ENCODE data around the gene NRXN3. TPM values are rescaled to one million over a fixed set of nuclear protein-coding genes. Genes with fewer than 3 reads are reported as not detected.

Gene NRXN3
- polyA plus RNA-seq, 3 donors: 0.22 to 0.46 (median 0.27) TPM

DNA sequence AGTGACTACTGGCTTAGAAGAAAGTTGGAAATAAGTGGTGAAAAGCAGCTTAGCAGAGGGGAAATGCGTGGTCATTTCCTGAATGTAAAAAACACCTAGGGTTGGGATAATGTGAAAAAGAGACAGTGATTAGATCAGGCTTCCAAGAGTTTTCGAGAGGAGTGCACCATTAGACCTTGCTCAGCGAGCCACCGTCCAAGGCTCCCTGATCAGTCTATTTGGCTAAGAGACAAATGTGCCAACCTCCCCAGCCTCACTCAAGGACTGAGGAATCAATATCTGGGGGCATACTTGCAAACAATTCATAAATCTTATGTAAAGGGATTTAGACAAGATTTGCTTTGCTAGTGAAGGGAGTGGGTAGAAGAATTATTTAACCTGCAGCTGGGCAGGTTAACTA, 594.5 kb downstream of the NRXN3 start:
- H3K27ac ChIP-seq (ENCODE audit: low read depth, low read length): no peak overlapping the region
- WGBS, 3 donors: 28 to 69% (median 65%) methylated on average over 4 of the region's 4 CpGs

DNA sequence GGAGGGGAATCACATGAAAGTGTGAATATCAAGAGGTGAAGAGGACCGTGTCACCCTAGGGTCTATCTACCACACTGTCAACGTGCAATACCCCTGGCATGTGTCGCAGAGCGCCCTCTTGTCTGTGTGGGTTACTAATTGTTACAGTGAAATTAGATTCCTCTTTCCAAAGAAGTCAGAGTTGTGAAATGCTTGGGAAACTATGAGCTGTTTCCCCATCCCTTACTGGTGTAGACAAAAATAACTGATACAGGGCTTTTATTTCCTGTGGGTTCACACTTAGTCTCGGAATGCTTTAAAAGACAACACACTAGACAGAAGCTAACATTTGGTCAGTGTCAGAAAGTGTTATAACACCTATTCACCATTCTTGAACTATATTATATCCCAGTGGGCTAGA, 597.3 kb downstream of the NRXN3 start:
- 50 to 76% (median 52%) methylated on average over 5 of the region's 5 CpGs for WGBS, 3 donors

DNA sequence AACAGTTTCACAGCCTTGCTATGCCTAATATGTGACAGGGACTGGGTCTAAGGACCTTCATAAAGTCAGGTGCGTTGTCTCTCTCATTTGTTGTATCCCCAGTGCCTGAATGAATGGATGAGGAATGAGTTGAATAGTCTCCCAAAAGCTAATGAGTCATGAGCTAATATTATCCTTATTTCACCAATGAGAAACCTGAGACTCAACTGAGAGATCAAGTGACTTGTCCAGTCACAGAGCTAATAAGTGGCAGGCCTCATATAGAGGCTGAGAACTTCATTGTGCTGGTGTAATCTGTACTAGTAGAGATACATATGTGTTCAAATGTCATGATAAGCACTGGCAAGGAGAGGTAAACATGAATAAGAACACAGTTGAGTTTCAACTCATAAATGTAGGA, 612.4 kb downstream of the NRXN3 start:
- H3K27ac ChIP-seq (ENCODE audit: low read depth, low read length): no peak overlapping the region
- WGBS, 3 donors: 86 to 92% (median 91%) methylated on average over 1 of the region's 1 CpG

More for the DNA sequence above, 597.3 kb downstream of the NRXN3 start:
- H3K27ac ChIP-seq (ENCODE audit: low read depth, low read length): no peak overlapping the region

DNA sequence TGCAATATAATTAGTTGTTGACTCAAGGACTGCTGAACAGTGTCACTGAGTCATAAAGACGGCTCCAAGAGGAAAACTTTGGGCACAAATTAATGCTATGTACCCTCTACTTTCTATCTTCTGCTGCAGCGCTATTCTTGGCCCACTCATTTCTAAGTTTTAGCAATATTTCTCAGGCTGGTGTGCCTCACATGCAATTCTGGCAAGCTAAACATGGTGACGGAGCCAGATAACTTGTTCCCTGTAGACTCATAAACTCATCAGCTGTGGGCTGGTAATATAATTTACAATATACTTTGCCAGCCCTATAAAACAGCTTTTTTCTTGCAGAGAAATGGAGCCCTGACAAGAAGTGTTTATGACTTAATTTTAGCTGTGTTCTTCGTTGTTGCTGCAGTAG, 615.1 kb downstream of the NRXN3 start:
- WGBS, 3 donors: 60 to 76% (median 71%) methylated on average over 4 of the region's 4 CpGs
- no peak overlapping the region for H3K27ac ChIP-seq (ENCODE audit: low read depth, low read length)

DNA sequence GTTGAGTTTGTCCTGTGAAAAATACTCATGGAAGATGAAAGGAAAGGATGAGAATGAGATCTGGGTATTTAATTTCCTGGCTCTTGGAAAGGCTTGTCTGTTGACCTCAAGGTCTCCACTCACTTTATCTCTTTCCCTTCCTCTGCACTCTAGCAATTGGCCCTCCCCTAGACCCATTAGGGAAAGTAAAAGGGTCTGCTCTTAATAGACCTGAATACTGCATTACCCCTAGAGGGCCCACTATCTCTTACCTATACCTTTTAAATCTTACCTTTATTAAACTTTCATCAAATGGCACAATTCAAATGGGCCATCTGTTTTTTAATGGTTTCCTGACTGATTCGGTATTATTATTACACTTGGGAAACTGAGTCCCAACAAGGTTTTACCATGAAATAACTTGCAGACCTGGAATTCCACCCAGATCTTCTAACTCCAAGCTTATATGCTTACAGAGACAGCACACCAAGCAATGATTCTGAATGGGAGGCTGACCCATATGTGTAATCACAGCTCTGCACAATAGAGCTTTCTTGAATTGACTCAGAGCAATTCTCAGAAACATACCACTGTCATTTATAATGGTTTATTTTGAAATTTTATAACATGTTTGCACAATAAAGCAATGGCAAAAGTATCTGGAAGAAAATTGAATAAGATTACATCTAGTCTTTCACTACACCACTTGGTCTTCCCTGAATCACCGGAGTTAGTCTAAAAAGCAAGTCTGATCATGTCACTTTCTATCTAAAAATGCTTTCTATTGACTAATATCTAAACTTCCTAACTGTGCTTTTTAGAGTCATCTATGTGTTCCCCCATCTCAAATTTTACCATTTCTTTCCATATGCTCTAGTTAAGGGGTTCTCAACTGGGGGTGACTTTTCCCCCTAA, 618.5 kb downstream of the NRXN3 start:
- H3K27ac ChIP-seq (ENCODE audit: low read depth, low read length): no peak overlapping the region

DNA sequence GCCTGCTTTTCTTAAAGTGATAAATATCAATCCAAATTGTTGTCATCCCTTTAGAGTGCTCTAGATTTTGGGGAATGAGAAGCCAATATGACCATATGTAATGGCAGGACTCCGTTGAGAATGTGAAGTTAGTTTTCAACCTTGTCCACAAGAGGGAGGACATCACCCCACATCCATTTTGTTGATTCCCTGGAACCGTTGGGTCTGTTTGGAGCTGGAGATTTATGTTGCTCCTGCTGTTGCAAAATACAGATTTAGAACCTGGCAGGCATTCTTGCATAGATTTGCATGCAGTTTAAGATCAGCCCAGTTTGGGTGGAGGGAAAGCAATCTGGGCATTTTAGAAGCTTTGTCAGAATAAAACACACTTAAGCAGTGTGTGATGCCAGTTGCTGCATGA, 620.1 kb downstream of the NRXN3 start:
- 6 to 11% (median 10%) methylated on average over 2 of the region's 2 CpGs for WGBS, 3 donors
- H3K27ac ChIP-seq (ENCODE audit: low read depth, low read length): no peak overlapping the region

More for the DNA sequence above, 618.5 kb downstream of the NRXN3 start:
- WGBS, 3 donors: 87 to 94% (median 87%) methylated on average over 2 of the region's 2 CpGs

DNA sequence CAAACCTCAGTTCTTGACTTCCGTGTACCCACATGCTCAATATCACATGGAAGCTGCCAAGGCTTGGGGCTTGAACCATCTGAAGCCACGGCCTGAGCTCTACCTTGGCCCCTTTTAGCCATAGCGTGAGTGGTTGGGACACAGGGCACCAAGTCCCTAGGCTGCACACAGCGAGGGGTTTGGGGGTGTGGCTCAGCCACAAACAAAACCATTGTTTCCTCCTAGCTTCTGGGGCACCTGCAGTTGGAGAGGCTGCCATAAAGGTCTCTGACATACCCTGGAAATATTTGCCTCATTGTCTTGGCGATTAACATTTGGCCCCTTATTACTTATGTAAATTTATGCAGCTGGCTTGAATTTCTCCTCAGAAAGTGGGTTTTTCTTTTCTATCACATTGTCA, 628.6 kb downstream of the NRXN3 start:
- no peak overlapping the region for H3K27ac ChIP-seq (ENCODE audit: low read depth, low read length)
- WGBS, 3 donors: 60 to 63% (median 62%) methylated on average over 5 of the region's 5 CpGs

DNA sequence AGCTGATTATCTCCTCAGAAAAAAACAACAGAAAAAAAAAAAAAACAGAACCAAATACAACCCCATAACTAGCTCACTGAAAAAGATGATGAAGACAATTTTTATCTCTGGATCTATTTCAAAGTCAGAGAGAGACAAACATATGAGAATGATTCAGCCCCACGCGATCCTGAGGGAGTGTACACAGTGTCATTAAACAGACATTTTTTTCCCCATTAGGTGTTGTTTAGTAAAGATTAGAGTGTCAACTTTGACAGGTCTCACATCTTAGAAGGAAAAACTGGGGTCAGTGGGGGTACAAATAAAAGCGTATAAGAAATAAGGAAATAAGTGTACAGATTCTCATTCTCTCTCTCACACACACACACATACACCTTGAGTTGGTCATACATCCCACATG, 635.4 kb downstream of the NRXN3 start:
- 15 to 50% (median 43%) methylated on average over 3 of the region's 3 CpGs for WGBS, 3 donors
- H3K27ac ChIP-seq (ENCODE audit: low read depth, low read length): no peak overlapping the region

DNA sequence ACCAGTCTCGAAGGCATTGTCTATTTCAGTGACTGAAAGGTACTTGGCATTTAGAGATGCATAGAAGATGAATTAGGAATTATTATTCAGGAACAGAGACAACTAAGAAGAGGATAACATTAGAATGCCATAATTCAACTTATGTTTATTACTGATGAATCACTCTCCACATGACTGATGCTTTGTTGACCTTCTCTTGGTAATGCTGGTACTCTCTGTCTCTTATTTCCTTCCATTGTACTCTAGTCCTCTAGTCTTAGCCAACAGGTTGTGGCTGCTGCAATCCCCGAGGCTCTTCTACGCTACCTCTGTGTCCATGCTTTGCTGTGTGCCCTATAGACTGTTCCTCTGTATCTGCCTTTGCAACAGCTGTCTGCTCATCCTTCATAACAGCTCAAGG, 652.9 kb downstream of the NRXN3 start:
- no peak overlapping the region for H3K27ac ChIP-seq (ENCODE audit: low read depth, low read length)
- 73 to 85% (median 73%) methylated on average over 3 of the region's 3 CpGs for WGBS, 3 donors

DNA sequence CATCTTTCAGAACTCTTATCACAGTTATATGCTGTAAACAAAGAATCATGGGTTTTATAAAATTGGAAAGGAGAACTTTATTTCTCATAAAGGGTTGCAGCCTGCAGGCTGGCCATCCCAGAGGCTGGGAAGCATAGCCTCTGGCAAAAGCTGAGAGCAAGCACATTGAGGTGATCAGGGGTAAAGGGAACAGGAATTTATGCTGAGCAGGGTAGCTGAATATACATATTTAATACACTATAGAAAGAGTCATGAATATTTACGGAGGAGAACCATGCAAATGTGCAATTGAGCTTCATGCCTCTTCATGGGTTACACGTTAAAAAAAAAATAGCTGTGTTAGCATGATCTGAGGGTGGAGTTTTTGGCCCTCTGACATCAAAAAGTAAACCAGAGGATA, 653.3 kb downstream of the NRXN3 start:
- 62 to 81% (median 73%) methylated on average over 2 of the region's 2 CpGs for WGBS, 3 donors

DNA sequence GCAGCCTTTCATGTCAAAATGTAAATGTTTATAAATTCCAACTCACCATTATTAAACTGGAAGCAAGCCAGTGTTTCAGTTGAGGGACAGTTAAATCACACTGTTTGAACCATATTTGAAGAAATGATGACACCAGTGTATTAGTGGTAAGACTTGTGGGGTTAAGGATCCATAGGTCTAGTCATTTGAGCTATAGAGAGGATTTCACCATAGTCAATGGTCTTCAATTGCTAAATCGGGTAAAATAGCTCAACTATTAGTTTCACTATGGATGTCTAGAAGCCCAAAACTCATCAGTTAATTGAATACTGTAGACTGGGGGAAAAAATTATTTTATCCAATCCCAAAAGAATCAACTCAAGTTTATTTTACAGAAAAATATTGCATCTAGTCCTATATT, 659.1 kb downstream of the NRXN3 start:
- 65 to 92% (median 83%) methylated on average over 1 of the region's 1 CpG for WGBS, 3 donors
- no peak overlapping the region for H3K27ac ChIP-seq (ENCODE audit: low read depth, low read length)

More for the DNA sequence above, 653.3 kb downstream of the NRXN3 start:
- H3K27ac ChIP-seq (ENCODE audit: low read depth, low read length): no peak overlapping the region

DNA sequence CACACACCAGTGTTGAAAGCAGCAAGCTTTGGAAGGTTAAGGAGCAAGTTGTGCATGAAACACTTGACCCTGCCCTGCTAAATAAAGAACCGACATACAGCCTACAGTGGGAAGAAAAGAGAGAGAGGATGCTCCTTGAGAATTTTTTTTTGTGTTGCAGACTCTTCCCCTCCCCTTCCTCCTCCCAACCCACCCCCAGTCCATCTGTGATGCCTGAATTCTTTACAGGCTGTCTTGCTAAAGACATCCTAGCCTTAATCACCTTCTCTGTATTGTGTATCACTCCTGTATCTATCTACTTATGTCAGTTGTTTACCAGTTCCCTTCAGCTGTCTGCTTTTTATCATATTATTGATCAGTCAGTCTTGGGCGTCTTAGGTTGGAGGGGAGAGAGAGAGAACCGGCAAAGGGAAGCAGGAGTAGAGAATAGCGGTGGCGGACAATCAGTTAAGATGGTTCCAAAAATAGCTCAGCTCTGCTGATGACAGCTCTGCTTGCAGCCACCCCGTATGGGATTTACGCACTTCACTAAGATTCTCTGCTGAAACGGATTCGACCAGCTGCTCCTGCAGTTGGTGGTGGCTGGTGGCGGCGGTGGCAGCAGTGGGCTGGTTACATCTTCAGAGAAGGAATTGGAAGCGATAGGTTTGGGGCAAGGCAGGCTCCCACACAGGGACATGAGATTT, 664.7 kb downstream of the NRXN3 start:
- no peak overlapping the region for H3K27ac ChIP-seq (ENCODE audit: low read depth, low read length)
- WGBS, 3 donors: 42 to 53% (median 46%) methylated on average over 12 of the region's 12 CpGs

DNA sequence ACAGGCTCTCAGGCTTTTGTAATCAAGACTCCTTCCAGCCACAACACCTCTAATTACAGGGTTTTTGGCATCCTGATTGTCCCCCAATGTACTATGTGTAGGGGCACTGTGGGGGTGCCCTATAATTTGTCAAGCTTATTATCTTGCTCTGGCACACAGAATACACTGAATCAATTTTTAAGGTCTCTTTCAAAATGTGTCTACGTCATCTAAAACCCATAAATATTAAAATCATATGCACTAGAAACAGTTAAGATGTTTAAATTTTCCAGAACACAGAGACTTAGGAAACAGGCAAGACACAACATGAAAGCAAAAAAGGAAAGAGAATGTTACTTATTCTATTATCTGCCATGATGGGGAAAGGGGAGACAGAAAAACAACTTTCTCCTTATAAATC, 665.7 kb downstream of the NRXN3 start:
- H3K27ac ChIP-seq (ENCODE audit: low read depth, low read length): no peak overlapping the region
- WGBS, 3 donors: 68 to 83% (median 71%) methylated on average over 1 of the region's 1 CpG

DNA sequence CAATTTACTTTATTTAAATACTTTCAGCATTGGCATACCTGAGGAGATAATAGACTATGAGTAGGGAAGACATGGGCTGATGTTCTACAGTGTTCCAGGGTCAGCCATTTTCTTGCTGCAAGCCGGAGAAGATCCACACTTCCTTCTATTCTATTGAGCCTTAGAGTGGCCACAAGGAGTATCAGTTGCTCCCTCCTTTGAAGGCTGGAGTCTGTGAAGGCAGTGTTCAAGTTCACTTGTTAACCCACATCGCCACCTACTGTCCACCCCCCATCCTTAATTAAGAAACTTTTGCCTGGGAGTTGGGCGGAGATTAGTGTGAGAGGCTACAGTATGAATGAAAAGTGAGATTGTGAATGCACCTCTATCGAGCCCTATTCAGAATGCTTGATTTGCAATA, 666.6 kb downstream of the NRXN3 start:
- WGBS, 3 donors: 17 to 21% (median 19%) methylated on average over 4 of the region's 4 CpGs
- H3K27ac ChIP-seq (ENCODE audit: low read depth, low read length): no peak overlapping the region

DNA sequence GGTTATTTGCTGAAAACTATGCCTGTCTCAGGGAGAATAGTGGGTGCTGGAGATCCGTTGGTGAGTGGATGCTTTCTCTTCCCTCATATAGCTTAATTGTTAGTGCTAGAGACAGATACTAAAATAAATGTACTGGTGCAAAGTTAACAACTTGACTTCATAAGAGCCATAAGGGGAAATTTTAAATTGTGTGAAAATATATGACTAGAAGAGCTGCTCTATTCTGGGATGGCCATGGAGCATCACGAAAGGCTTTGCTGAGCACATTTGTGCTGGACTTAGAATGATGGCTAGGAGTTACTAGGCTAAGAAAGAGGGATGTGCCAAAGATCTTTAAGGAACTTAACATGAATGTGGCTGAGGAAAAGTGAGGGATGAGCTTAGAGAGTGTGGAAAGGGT, 668.8 kb downstream of the NRXN3 start:
- H3K27ac ChIP-seq (ENCODE audit: low read depth, low read length): no peak overlapping the region
- WGBS, 3 donors: 61 to 73% (median 73%) methylated on average over 2 of the region's 2 CpGs

DNA sequence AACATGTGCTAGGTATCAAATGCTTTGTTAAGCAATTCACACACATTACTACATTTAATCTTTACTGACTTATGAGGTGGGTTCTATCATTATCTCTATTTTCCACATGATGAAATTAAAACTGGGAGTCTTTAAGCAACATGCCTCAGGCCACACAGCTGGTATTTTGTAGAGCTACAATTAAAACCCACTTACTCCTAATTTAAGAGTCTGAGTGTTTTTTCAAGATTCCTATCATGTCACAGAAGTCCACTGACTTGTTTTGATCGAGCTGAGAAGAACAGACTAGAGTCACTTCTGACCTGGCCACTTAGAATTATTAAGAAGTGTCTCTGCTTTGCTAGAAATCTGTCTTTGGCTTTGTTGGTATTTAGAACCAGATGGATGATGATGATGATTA, 670.7 kb downstream of the NRXN3 start:
- no peak overlapping the region for H3K27ac ChIP-seq (ENCODE audit: low read depth, low read length)
- WGBS, 3 donors: 40 to 52% (median 46%) methylated on average over 1 of the region's 1 CpG

DNA sequence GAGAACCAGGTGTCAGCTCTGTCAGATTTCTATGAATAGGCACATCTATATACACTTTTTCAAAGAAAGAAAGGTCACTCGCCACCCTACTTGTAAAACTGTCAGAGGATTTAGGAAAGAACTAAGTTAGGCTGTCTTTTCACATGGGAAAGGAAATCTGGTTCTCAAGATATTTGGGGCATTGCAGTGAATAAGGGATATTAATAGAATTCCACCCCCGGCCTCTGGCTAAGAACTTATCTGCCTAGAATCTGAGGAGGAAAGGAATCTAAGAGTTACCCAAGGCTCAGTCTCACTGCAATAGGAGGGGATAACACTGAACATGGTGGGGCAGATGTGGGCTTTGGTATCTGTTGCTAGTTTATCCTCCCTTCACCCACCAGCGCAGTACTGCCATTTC, 677.6 kb downstream of the NRXN3 start:
- no peak overlapping the region for H3K27ac ChIP-seq (ENCODE audit: low read depth, low read length)

DNA sequence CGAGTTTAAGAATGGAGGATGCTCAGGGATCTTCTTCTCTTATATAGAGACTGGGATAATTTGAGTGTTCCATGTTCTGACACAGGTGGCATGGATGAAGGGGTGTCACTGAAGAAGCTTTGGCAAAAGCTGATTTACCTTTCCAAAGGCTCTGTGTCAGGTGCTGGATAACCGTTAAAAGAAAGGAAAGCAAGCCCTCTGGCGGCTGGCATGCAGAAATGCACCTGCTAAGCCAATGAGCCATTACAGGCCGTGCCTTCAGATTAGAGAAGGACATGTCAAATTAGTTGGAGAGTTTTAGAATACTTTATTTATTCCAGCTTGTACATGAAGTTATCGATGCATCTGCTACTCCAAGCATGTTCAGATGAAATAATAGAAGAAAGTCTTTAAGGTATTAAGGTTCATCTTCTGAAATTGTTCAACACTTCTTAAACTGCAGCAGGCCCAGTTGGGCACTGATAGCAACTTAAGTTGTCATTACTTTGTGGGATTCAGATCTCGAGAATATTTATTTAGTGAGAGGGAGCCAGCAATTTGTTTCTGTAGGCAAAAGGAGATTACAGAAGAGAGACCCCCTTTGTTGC, 678.2 kb downstream of the NRXN3 start:
- 18 to 23% (median 22%) methylated on average over 6 of the region's 6 CpGs for WGBS, 3 donors
- no peak overlapping the region for H3K27ac ChIP-seq (ENCODE audit: low read depth, low read length)

More for the DNA sequence above, 677.6 kb downstream of the NRXN3 start:
- 68 to 81% (median 72%) methylated on average over 3 of the region's 3 CpGs for WGBS, 3 donors

DNA sequence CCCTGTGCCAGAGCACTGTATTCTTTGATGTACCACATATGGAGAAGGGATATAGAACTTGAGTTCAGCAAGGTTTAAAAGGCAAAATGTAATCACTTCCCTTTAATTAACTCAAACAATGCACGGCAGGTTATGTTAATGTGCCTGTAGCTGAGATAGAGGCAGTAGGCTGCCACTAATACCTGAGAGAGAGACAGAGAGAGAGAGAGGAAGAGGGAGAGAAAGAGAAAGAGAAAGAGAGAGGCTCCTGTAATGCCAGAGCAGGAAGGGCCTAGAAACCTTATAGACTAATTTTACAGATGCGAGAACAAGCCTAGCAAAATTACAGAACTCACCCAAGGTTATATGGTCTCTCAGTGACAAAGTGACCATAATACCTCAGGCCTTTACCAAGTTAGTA, 679.8 kb downstream of the NRXN3 start:
- 70 to 75% (median 74%) methylated on average over 2 of the region's 2 CpGs for WGBS, 3 donors
- H3K27ac ChIP-seq (ENCODE audit: low read depth, low read length): no peak overlapping the region

All from adipose tissue (tissue), 3 donors.